K562 (cell line): ENCODE results near the gene RBPJ. TPM values are rescaled to one million over a fixed set of nuclear protein-coding genes. Genes with fewer than 3 reads are reported as not detected.
A peak's percentile ranks its signal among the peaks of the same experiment; 100 is the strongest.

Experiments
- ARHGAP35 ChIP-seq: fragments of 450-650 bp; IDR thresholded peaks from 2 replicates; pipeline ENCODE4 v1.6.1; 2018; ENCODE audit not compliant: partially characterized antibody
- BCL6 ChIP-seq: fragments of 250-450 bp; sonication (Bioruptor Pico); IDR thresholded peaks from 2 replicates; pipeline ENCODE4 v1.4.0; 2020
- ILK ChIP-seq: fragments of 450-650 bp; IDR thresholded peaks from 2 replicates; pipeline ENCODE4 v1.6.1; 2016; ENCODE audit warnings: missing genetic modification characterization, low read depth, mild to moderate bottlenecking, missing compliant biosample characterization, moderate library complexity, borderline replicate concordance
- KAT2B ChIP-seq: IDR thresholded peaks from one replicate; pipeline ENCODE4 v1.6.1; 2012; ENCODE audit warnings: low read depth, mild to moderate bottlenecking, control low read depth, inconsistent platforms, low read length, moderate library complexity
- MIER1 ChIP-seq: fragments of 450-650 bp; IDR thresholded peaks from 2 replicates; pipeline ENCODE4 v1.6.1; 2016; ENCODE audit warnings: antibody characterized with exemption, mild to moderate bottlenecking, low read depth
- MXI1 ChIP-seq: IDR thresholded peaks from 2 replicates; pipeline ENCODE4 v1.6.1; 2011; ENCODE audit warnings: low read depth, mild to moderate bottlenecking, improper control_type of control experiment, low read length
- NCOA4 ChIP-seq: fragments of 450-650 bp; IDR thresholded peaks from 2 replicates; pipeline ENCODE4 v1.6.1; 2018; ENCODE audit warnings: mild to moderate bottlenecking; ENCODE audit not compliant: partially characterized antibody
- NFIC ChIP-seq: fragments of 450-650 bp; IDR thresholded peaks from 2 replicates; pipeline ENCODE4 v1.6.1; 2017; ENCODE audit warnings: mild to moderate bottlenecking, inconsistent platforms
- NR2F6 ChIP-seq: fragments of 450-650 bp; formaldehyde crosslinking; IDR thresholded peaks from 2 replicates; pipeline ENCODE4 v1.4.0; 2020; ENCODE audit warnings: mild to moderate bottlenecking
- RBM39 ChIP-seq: fragments of 200-400 bp; formaldehyde crosslinking; optimal IDR thresholded peaks from 2 replicates; pipeline ENCODE3; 2018; ENCODE audit warnings: low read depth, low read length
- ZBTB40 ChIP-seq, 2 experiments: fragments of 450-650 bp in 1 of 2; sonication (generic) in 1 of 2; formaldehyde crosslinking in 1 of 2; IDR thresholded peaks; 2 replicates each; pipeline versions ENCODE4 v1.7.1 to v1.9.0; 2016 to 2022; ENCODE audit warnings: inconsistent platforms in 1 of 2, mild to moderate bottlenecking in 1 of 2, missing genetic modification reagents in 1 of 2
- ZNF212 ChIP-seq: fragments of 450-650 bp; formaldehyde crosslinking; IDR thresholded peaks from 2 replicates; pipeline ENCODE4 v1.4.0; 2020; ENCODE audit warnings: mild to moderate bottlenecking
- ZNF324 ChIP-seq: fragments of 250-450 bp; sonication (Bioruptor Pico); IDR thresholded peaks from 2 replicates; pipeline ENCODE4 v1.4.0; 2020; ENCODE audit warnings: mild to moderate bottlenecking
- ZNF639 ChIP-seq, 2 experiments: fragments of 200-800 bp in 1 of 2; sonication (Bioruptor generic) in 1 of 2; sonication (generic) in 1 of 2; formaldehyde crosslinking in 1 of 2; IDR thresholded peaks in 1 of 2; conservative IDR thresholded peaks in 1 of 2; 2 replicates each; pipeline versions ENCODE4 v1.5.0 to v1.6.1; 2016 to 2020; ENCODE audit warnings: missing compliant biosample characterization in 1 of 2, missing genetic modification characterization in 1 of 2, missing genetic modification reagents in 1 of 2
- polyA plus RNA-seq, 8 experiments: library from polyadenylated mRNA; depleted of rRNA in 4 of 8; stranded (reverse) in 5 of 8; unstranded in 3 of 8; fragments of >200 nt; fragmentation: Nextera tagmentation in 2 of 8; fragmentation: Illumina TruSeq in 1 of 8; extraction: Ambion mirVana in 2 of 8; extraction: Trizol in 1 of 8; gene quantifications; 2 replicates each; pipeline versions ENCODE4 v1.2.1 to v1.2.3, GENCODE V29; 2011 to 2014; ENCODE audit warnings: inconsistent platforms in 1 of 8, missing spikeins in 1 of 8
- total RNA-seq, 7 experiments: library from RNA; depleted of rRNA in 6 of 7; stranded (reverse); fragments of >200 nt in 6 of 7; fragmentation: Illumina TruSeq in 2 of 7; extraction: Trizol in 2 of 7; gene quantifications; 2 replicates each; pipeline versions ENCODE4 v1.2.1 to v1.2.3, GENCODE V29; 2011 to 2021; ENCODE audit warnings: low replicate concordance in 1 of 7
- TF ChIP-seq, protein P1 (sequence below): fragments of 450-650 bp; formaldehyde crosslinking; IDR thresholded peaks from 2 replicates; pipeline ENCODE4 v1.4.0; 2022; ENCODE audit warnings: mild to moderate bottlenecking, moderate library complexity

RBPJ gene
- total and polyA plus RNA-seq, 9 of the 15 experiments (the other 6 are each of a cell fraction or from before 2014, with no cell fraction given) = 17.2 to 49.4 (median 33.8) TPM

DNA sequence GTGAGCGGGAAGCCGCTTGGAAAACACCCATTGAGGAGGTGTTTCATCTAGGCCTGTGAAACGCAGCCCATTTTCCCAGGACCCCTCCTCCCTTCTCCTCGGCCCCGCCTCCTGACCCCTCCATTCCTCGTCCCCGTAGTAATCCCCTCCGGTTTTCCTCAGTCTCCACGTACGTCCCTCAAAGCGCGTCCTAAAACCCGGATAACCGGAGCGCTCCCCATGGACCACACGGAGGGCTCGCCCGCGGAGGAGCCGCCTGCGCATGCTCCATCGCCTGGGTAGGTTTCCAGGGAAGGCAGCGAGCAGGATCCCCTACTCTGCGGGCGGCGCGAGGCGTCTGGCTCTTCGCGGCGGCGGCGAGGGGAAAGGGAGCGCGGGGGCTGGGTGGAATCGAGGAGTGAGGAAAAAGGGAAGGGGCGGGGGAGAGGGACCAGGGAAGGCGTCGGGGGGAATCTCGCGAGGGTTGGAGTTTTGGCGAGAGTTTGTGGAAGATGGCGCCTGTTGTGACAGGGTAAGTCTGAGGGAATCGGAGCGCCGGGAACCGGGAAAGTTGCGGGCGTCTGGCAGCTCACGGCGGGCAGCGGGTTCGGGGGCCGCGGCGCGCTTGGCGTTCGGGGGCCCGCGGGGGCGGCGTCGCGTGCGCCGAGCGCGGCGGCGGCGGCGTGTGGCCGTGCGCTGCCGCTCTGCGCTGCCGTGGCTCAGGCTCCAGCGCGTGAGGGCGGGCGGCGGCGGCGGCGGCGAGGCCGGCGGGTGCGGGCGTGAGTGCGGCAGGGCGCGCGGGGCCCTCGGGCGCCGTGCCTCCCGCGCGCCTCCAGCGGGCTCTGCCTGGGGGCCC, at the start of gene RBPJ (continued):
- TF ChIP-seq ZNF212 (CRISPR knock-in tag) (no peak), ILK (tag) (no peak), MIER1 (0 out of 2 replicates have a peak, but pooled peaks have one; percentile 19), KAT2B (no peak), NCOA4 (no peak), NR2F6 (CRISPR knock-in tag) (no peak), RBM39 (no peak), ARHGAP35 (peak; percentile 92), ZNF324 (CRISPR knock-in tag) (no peak), ZBTB40 (IDR thresholded peaks at IDR 0.05) (no peak), ZBTB40 (CRISPR knock-in tag; IDR thresholded peaks at IDR 0.05) (no peak), MXI1 (no peak), NFIC (peak; percentile 56; the same call in 1 of the 2 replicates), ZNF639 (CRISPR knock-in tag; conservative IDR thresholded peaks at IDR 0.05 in 1 of 2, IDR thresholded peaks at IDR 0.05 in 1 of 2) (0 out of 4 replicates have a peak, but pooled peaks of 1 of the 2 experiments have one; percentile 29), BCL6 (CRISPR knock-in tag) (no peak)
- TF ChIP-seq, protein P1, sequence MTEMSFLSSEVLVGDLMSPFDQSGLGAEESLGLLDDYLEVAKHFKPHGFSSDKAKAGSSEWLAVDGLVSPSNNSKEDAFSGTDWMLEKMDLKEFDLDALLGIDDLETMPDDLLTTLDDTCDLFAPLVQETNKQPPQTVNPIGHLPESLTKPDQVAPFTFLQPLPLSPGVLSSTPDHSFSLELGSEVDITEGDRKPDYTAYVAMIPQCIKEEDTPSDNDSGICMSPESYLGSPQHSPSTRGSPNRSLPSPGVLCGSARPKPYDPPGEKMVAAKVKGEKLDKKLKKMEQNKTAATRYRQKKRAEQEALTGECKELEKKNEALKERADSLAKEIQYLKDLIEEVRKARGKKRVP (CRISPR knock-in tag) = no peak; the same call in 1 of the 2 replicates
